Measurements from ENCODE around the gene DDRGK1. TPM values are rescaled to one million over a fixed set of nuclear protein-coding genes. Genes with fewer than 3 reads are reported as not detected.
A peak's percentile ranks its signal among the peaks of the same experiment; 100 is the strongest.

DDRGK1 gene
- total and polyA plus RNA-seq, 2 of the 4 experiments (the other 2 are of a cell fraction): 12.2 to 29.6 TPM

- H2BK5ac ChIP-seq (ENCODE audit: low read depth, low read length, poor library complexity, severe bottlenecking): no peak overlapping the region
- peak overlapping the region; percentile 89 for H3K4me2 ChIP-seq (ENCODE audit: low read depth, low read length)
- H2BK15ac ChIP-seq (ENCODE audit: low read depth, low read length): no peak overlapping the region
- H2BK20ac ChIP-seq (ENCODE audit: low read depth, low read length): no peak overlapping the region
- ChIA-PET CTCF (interaction anchor here (0.7 kb wide), 1 partner anchor 13 kb away, joined by 3 read pairs; no protein-coding TSS in a partner anchor), POLR2A (ENCODE audit: unreplicated experiment) (no interaction called here)
- peak overlapping the region; percentile 79 for H3K4ac ChIP-seq (ENCODE audit: low read depth, low read length)
- peak overlapping the region; percentile 75 for H3K9ac ChIP-seq (ENCODE audit: low read depth, low read length)
- peaks cover 0 to 8% of the 10 kb centered on the region in 2 experiments; a peak in 2 of 4 replicates for H3K79me1 ChIP-seq (ENCODE audit: low read depth in 1 of 2, low read length in 2 of 2)
- ATAC-seq (ENCODE audit: low read depth) (no peak), DNase-seq (peak; percentile 11)
- H4K20me1 ChIP-seq (ENCODE audit: insufficient read depth, low read length): no peaks in the 10 kb centered on the region
- H4K91ac ChIP-seq (ENCODE audit: insufficient read depth, low read depth, low read length): no peak overlapping the region
- peaks cover 17% of the 10 kb centered on the region for H3K27me3 ChIP-seq (ENCODE audit: control insufficient read depth, insufficient read depth, low read length)
- H3K56ac ChIP-seq (ENCODE audit: extremely low read depth, insufficient read depth, low read length): peak overlapping the region; percentile 7; the same call in 1 of the 2 replicates
- H2AK5ac ChIP-seq (ENCODE audit: low read depth, low read length): 0 out of 2 replicates have a peak overlapping the region, but pooled peaks have one; percentile 15
- H3K4me1 ChIP-seq (ENCODE audit: control insufficient read depth, insufficient read depth, low read length): no peaks in the 10 kb centered on the region; the same call in 1 of the 2 replicates
- H3K18ac ChIP-seq (ENCODE audit: low read depth, low read length): peak overlapping the region; percentile 6; the same call in 1 of the 2 replicates
- H4K8ac ChIP-seq (ENCODE audit: low read depth in 2 of 2, low read length in 2 of 2): peak overlapping the region; percentile 56 to 68; a peak in 3 of 4 replicates
- H3K4me3 ChIP-seq (ENCODE audit: insufficient read depth, low read depth, low read length): peak overlapping the region; percentile 91
- peak overlapping the region; percentile 96 for H3K23ac ChIP-seq (ENCODE audit: low read depth, low read length)
- peak overlapping the region; percentile 13; the same call in 1 of the 2 replicates for H3K27ac ChIP-seq (ENCODE audit: insufficient read depth, low read length)
- peak overlapping the region; percentile 90 for H2AK9ac ChIP-seq (replicated peaks; ENCODE audit: low read depth, low read length, poor library complexity)
- H2BK120ac ChIP-seq (ENCODE audit: low read depth, low read length): no peak overlapping the region; the same call in 1 of the 2 replicates
- intact Hi-C loops (cut with micrococcal nuclease): no loop called here
- H3K14ac ChIP-seq (replicated peaks; ENCODE audit: low read depth, low read length): peak overlapping the region; percentile 76
- peak overlapping the region; percentile 99 for H2AFZ ChIP-seq (replicated peaks; ENCODE audit: low read length, poor library complexity)
- no TSS peak for BruUV-seq (replicated peaks)
- no peak for TF ChIP-seq CEBPB (IDR thresholded peaks at IDR 0.05; ENCODE audit: low read depth, low read length)
- TF ChIP-seq RFX5 (IDR thresholded peaks at IDR 0.05; ENCODE audit: low read depth, low read length): no peak
- no peak for TF ChIP-seq RCOR1 (IDR thresholded peaks at IDR 0.05; ENCODE audit: insufficient replicate concordance, low read length)
- TF ChIP-seq FOS (IDR thresholded peaks at IDR 0.05; ENCODE audit: low read depth, low read length): no peak
- no peak for TF ChIP-seq RAD21 (IDR thresholded peaks at IDR 0.05; ENCODE audit: low read length)
- TF ChIP-seq CHD1 (IDR thresholded peaks at IDR 0.05; ENCODE audit: low read depth, low read length): no peak
- no peak for TF ChIP-seq USF2 (IDR thresholded peaks at IDR 0.05; ENCODE audit: low read depth, low read length)
- TF ChIP-seq POLR2A (IDR thresholded peaks at IDR 0.05; ENCODE audit: low read depth, low read length): no peak
- TF ChIP-seq CTCF (conservative IDR thresholded peaks at IDR 0.05; ENCODE audit: low read depth, low read length): no peak
- no peak for TF ChIP-seq NFE2L2 (IDR thresholded peaks at IDR 0.05; ENCODE audit: low read depth, low read length)
- TF ChIP-seq SMC3 (IDR thresholded peaks at IDR 0.05; ENCODE audit: low read depth, low read length): no peak
- no peak for TF ChIP-seq MXI1 (IDR thresholded peaks at IDR 0.05; ENCODE audit: borderline replicate concordance, low read depth, low read length)
- no peak for TF ChIP-seq BHLHE40 (IDR thresholded peaks at IDR 0.05; ENCODE audit: low read depth, low read length)
- TF ChIP-seq, protein P1, sequence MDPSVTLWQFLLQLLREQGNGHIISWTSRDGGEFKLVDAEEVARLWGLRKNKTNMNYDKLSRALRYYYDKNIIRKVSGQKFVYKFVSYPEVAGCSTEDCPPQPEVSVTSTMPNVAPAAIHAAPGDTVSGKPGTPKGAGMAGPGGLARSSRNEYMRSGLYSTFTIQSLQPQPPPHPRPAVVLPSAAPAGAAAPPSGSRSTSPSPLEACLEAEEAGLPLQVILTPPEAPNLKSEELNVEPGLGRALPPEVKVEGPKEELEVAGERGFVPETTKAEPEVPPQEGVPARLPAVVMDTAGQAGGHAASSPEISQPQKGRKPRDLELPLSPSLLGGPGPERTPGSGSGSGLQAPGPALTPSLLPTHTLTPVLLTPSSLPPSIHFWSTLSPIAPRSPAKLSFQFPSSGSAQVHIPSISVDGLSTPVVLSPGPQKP (IDR thresholded peaks at IDR 0.05; ENCODE audit: borderline replicate concordance, low read depth, low read length): no peak
- H3K9me1 ChIP-seq (ENCODE audit: insufficient read depth, low read length): no peaks in the 10 kb centered on the region
- dilution Hi-C loops (cut with HindIII; ENCODE audit: low sequenced_read_pairs, unreplicated experiment): no loop called here
- in situ Hi-C loops (cut with MboI; ENCODE audit: low sequenced_read_pairs): no loop called here
- no peaks in the 10 kb centered on the region for H3K9me3 ChIP-seq (ENCODE audit: control insufficient read depth, insufficient read depth, low read length)
- H3K36me3 ChIP-seq (ENCODE audit: control insufficient read depth, insufficient read depth, low read length): no peaks in the 10 kb centered on the region
- WGBS, 2 experiments (ENCODE audit: extremely low coverage in 2 of 2, insufficient read length in 1 of 2): 7% methylated on average over 3 of the region's 13 CpGs; no CpG with 5 or more reads in 1 of the 2 experiments
- 0 out of 2 replicates have a peak overlapping the region, but pooled peaks have one; percentile 6 for H4K5ac ChIP-seq (ENCODE audit: low read depth, low read length)
These were observed 29.8 kb downstream of the DDRGK1 start for GRCh38 chr20:3174442-3175261.

Measured in IMR-90 (cell line).